Fibroblast of villous mesenchyme (primary cell): ENCODE results near the gene HDGFL3. TPM values are rescaled to one million over a fixed set of nuclear protein-coding genes. Genes with fewer than 3 reads are reported as not detected.

Experiments used
- DNase-seq: peaks from one replicate; pipeline ENCODE4 v3.0.0-alpha.2; 2010; ENCODE audit warnings: low read depth
- H3K4me3 ChIP-seq: 2 replicates; pipeline ENCODE4 v1.5.1; 2011; ENCODE audit warnings: low read depth, mild to moderate bottlenecking, low read length
- CTCF ChIP-seq: IDR thresholded peaks from 2 replicates; pipeline ENCODE4 v1.5.1; 2012; ENCODE audit warnings: low read depth, mild to moderate bottlenecking, low read length; ENCODE audit not compliant: insufficient read depth
- total RNA-seq: library from RNA; depleted of rRNA; stranded (reverse); fragments of >200 nt; gene quantifications from 2 replicates; pipeline ENCODE4 v1.2.3, GENCODE V29; 2012

HDGFL3 gene
- total RNA-seq, 1 donor = 23.7 TPM

- no peak for TF ChIP-seq CTCF
- peak; percentile 30 for DNase-seq
These were observed 7.5 kb downstream of the HDGFL3 start for GRCh38 chr15:83200162-83200561.

GRCh38 chr15:83199288-83199687 lies 8.3 kb downstream of the HDGFL3 start:
- TF ChIP-seq CTCF = no peak
- H3K4me3 ChIP-seq = no peak overlapping the region
- no peak for DNase-seq

More at GRCh38 chr15:83200162-83200561, 7.5 kb downstream of the HDGFL3 start:
- H3K4me3 ChIP-seq = no peak overlapping the region

GRCh38 chr15:83198476-83198875 lies 9.1 kb downstream of the HDGFL3 start:
- no peak for TF ChIP-seq CTCF
- DNase-seq = peak; percentile 12
- no peak overlapping the region for H3K4me3 ChIP-seq

- DNase-seq = no peak
- no peak overlapping the region for H3K4me3 ChIP-seq
- TF ChIP-seq CTCF = no peak
These were observed 13.1 kb downstream of the HDGFL3 start for GRCh38 chr15:83194528-83194927.

GRCh38 chr15:83193721-83194120 lies 13.9 kb downstream of the HDGFL3 start:
- no peak overlapping the region for H3K4me3 ChIP-seq
- TF ChIP-seq CTCF = no peak
- no peak for DNase-seq

GRCh38 chr15:83192742-83193141 lies 14.9 kb downstream of the HDGFL3 start:
- no peak for DNase-seq
- TF ChIP-seq CTCF = no peak

GRCh38 chr15:83190450-83190849 lies 17.2 kb downstream of the HDGFL3 start:
- no peak for DNase-seq
- TF ChIP-seq CTCF = no peak
- H3K4me3 ChIP-seq = no peak overlapping the region

More at GRCh38 chr15:83192742-83193141, 14.9 kb downstream of the HDGFL3 start:
- no peak overlapping the region for H3K4me3 ChIP-seq
